Caco-2 (cell line): ENCODE results near the gene COL19A1. TPM values are rescaled to one million over a fixed set of nuclear protein-coding genes. Genes with fewer than 3 reads are reported as not detected.

Experiments used
- BruUV-seq: library from RNA; stranded (reverse); fragments of 400-500 nt; replicated peaks from 2 replicates; lab custom pipeline; 2021; lab: Mats Ljungman, UMichigan
- CTCF ChIA-PET: fragments of 300-600 bp; sonication (Branson Sonifier 250); formaldehyde crosslinking; loops from one replicate; lab custom pipeline; 2022; ENCODE audit warnings: antibody characterized with exemption; lab: Charles Lee
- POLR2A ChIA-PET: fragments of 300-600 bp; sonication (Branson Sonifier 250); formaldehyde crosslinking; loops from one replicate; lab custom pipeline; 2022; ENCODE audit warnings: antibody characterized with exemption; lab: Charles Lee
- DNase-seq, 2 experiments: peaks; one replicate each; pipeline versions ENCODE4 v3.0.0 to v3.0.0-alpha.2; 2020 to 2022
- H3K27me3 ChIP-seq: replicated peaks from 2 replicates; pipeline ENCODE4 v1.6.0; 2011; ENCODE audit warnings: low read length; ENCODE audit not compliant: control insufficient read depth, insufficient read depth
- H3K36me3 ChIP-seq: 2 replicates; pipeline ENCODE4 v1.5.1; 2011; ENCODE audit warnings: low read length; ENCODE audit not compliant: control insufficient read depth, insufficient read depth
- H3K4me1 ChIP-seq: fragments of 250-450 bp; sonication (Bioruptor Pico); 2 replicates; pipeline ENCODE4 v1.5.1; 2020; ENCODE audit warnings: mild to moderate bottlenecking
- H3K4me3 ChIP-seq: 2 replicates; pipeline ENCODE4 v1.5.1; 2011; ENCODE audit warnings: low read depth, mild to moderate bottlenecking, control low read depth, low read length
- H3K9me3 ChIP-seq: fragments of 250-450 bp; sonication (Bioruptor Pico); 2 replicates; pipeline ENCODE4 v1.5.1; 2020; ENCODE audit warnings: mild to moderate bottlenecking, moderate library complexity
- H3K27ac Mint-ChIP-seq: one replicate; pipeline ENCODE4 v1.8.0; 2022; ENCODE audit warnings: mixed read lengths; ENCODE audit not compliant: unreplicated experiment
- H3K27me3 Mint-ChIP-seq: one replicate; pipeline ENCODE4 v1.8.0; 2022; ENCODE audit warnings: mixed read lengths; ENCODE audit not compliant: insufficient read depth, unreplicated experiment
- H3K36me3 Mint-ChIP-seq: one replicate; pipeline ENCODE4 v1.8.0; 2022; ENCODE audit warnings: mild to moderate bottlenecking, mixed read lengths; ENCODE audit not compliant: insufficient read depth, unreplicated experiment
- H3K4me1 Mint-ChIP-seq: one replicate; pipeline ENCODE4 v1.8.0; 2022; ENCODE audit warnings: low read depth, mixed read lengths; ENCODE audit not compliant: unreplicated experiment
- H3K4me3 Mint-ChIP-seq: one replicate; pipeline ENCODE4 v1.8.0; 2022; ENCODE audit warnings: mild to moderate bottlenecking, moderate library complexity, mixed read lengths; ENCODE audit not compliant: unreplicated experiment
- H3K9me3 Mint-ChIP-seq: one replicate; pipeline ENCODE4 v1.8.0; 2022; ENCODE audit warnings: mixed read lengths; ENCODE audit not compliant: unreplicated experiment
- intact Hi-C: fragments of 100-400 bp; cut with micrococcal nuclease; formaldehyde crosslinking; loops from one replicate; pipeline ENCODE4 v1.10.0; 2022; ENCODE audit not compliant: unreplicated experiment
- total RNA-seq: library from RNA; stranded (reverse); gene quantifications from 2 replicates; pipeline ENCODE4 v1.2.3, GENCODE V29; 2022
- TF ChIP-seq, protein P1 (sequence below), 2 experiments: fragments of 200-600 bp in 1 of 2; IDR thresholded peaks; 1 replicate in 1 of 2; 2 replicates in 1 of 2; pipeline versions ENCODE4 v1.5.1 to v1.8.0; 2011 to 2022; ENCODE audit warnings: antibody characterized with exemption in 1 of 2, control low read depth in 1 of 2, inconsistent platforms in 1 of 2, low read depth in 1 of 2, low read length in 1 of 2, mild to moderate bottlenecking in 1 of 2, moderate library complexity in 1 of 2; ENCODE audit not compliant: insufficient read depth in 1 of 2, severe bottlenecking in 1 of 2, unreplicated experiment in 1 of 2

The COL19A1 gene
- total RNA-seq, 1 experiment from 2014 or later, result not detected

DNA sequence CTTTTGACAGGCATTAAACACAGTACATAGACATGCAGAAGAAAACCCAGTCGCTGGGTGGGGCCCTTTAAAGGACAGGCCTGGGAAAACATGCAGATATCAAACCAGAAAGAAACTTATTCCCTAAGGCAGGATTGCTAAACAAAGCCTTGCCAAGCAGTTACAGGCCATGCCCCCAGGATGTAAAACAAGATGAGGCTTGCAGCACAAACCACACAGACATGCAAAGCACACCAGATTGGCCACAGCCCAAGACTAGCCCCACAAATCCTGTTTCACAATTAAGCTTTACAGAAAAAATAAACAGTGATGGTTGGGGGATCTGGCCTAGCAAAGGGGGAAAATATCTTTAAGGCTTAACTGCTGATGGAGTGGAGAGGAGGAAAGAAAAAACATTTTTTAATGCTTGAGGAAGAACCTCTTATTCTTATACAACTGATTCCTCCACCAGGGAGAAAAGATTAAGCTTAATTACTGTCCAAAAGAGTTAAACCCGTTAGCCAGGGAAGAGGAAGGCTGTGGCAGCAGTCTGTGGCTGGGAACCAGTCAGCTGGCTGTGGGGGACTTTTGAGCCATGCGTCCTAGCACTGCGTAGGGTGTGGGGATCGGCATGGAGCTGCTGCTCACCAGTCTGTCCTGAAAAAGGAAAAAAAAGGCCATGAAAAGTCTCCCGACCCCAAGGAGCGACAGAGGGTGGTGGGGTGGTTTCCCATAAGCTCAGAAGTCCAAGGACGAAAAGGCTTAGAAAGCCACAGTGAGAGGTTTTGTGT lies 28.4 kb downstream of the COL19A1 start:
- intact Hi-C loops, result no loop called here
- Histone ChIP-seq H3K4me3 (no peak overlapping the region), H3K36me3 (no peaks in the 10 kb centered on the region), H3K27me3 (no peaks in the 10 kb centered on the region), H3K9me3 (peaks cover 14% of the 10 kb centered on the region), H3K4me1 (peaks cover 26% of the 10 kb centered on the region)
- Mint-ChIP-seq H3K27me3 (no peaks in the 10 kb centered on the region), H3K9me3 (peaks cover 25% of the 10 kb centered on the region), H3K4me1 (peaks cover 7% of the 10 kb centered on the region), H3K27ac (peak overlapping the region; percentile 42), H3K36me3 (no peaks in the 10 kb centered on the region), H3K4me3 (no peak overlapping the region)
- DNase-seq, result no peak
- ChIA-PET POLR2A (no interaction called here), CTCF (no interaction called here)
- no TSS peak for BruUV-seq
- TF ChIP-seq, protein P1, sequence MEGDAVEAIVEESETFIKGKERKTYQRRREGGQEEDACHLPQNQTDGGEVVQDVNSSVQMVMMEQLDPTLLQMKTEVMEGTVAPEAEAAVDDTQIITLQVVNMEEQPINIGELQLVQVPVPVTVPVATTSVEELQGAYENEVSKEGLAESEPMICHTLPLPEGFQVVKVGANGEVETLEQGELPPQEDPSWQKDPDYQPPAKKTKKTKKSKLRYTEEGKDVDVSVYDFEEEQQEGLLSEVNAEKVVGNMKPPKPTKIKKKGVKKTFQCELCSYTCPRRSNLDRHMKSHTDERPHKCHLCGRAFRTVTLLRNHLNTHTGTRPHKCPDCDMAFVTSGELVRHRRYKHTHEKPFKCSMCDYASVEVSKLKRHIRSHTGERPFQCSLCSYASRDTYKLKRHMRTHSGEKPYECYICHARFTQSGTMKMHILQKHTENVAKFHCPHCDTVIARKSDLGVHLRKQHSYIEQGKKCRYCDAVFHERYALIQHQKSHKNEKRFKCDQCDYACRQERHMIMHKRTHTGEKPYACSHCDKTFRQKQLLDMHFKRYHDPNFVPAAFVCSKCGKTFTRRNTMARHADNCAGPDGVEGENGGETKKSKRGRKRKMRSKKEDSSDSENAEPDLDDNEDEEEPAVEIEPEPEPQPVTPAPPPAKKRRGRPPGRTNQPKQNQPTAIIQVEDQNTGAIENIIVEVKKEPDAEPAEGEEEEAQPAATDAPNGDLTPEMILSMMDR (IDR thresholded peaks at IDR 0.05; ENCODE audit: insufficient read depth in 1 of 2, low read depth in 1 of 2, low read length in 1 of 2, severe bottlenecking in 1 of 2, unreplicated experiment in 1 of 2), result no peak

- POLR2A ChIA-PET, result no interaction called here
Observed at GRCh38 chr6:69895396-69895795, 29.0 kb downstream of the COL19A1 start.

DNA sequence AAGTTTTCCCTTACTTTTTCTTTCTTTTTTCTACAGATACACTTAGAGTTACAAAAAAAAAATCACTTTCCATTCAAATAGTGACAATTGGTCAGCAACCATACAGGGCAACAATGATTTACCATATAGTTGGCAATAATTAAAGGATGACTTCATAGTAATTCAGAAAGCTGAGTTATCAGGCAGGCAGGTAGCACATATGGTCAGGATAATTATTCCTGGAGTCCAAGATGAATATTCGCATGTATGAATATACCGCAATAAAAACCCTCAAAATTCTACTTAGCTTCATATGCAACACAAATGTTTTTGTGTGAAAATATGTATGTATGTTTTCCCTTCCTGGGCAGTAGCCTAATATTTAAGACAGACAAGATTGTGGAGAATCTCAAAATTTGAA lies 34.5 kb downstream of the COL19A1 start:
- H3K4me1 Mint-ChIP-seq, result no peaks in the 10 kb centered on the region
- Histone ChIP-seq H3K9me3 (no peaks in the 10 kb centered on the region), H3K36me3 (no peaks in the 10 kb centered on the region), H3K4me1 (no peaks in the 10 kb centered on the region), H3K4me3 (no peak overlapping the region), H3K27me3 (no peaks in the 10 kb centered on the region)
- peaks cover 3% of the 10 kb centered on the region for H3K9me3 Mint-ChIP-seq
- TF ChIP-seq, protein P1 (IDR thresholded peaks at IDR 0.05; ENCODE audit: insufficient read depth in 1 of 2, low read depth in 1 of 2, low read length in 1 of 2, severe bottlenecking in 1 of 2, unreplicated experiment in 1 of 2), result no peak
- ChIA-PET CTCF (no interaction called here), POLR2A (no interaction called here)
- intact Hi-C loops, result no loop called here
- BruUV-seq, result no TSS peak
- no peaks in the 10 kb centered on the region for H3K36me3 Mint-ChIP-seq
- H3K4me3 Mint-ChIP-seq, result no peak overlapping the region
- no peak for DNase-seq
- H3K27me3 Mint-ChIP-seq, result no peaks in the 10 kb centered on the region
- no peak overlapping the region for H3K27ac Mint-ChIP-seq

More at GRCh38 chr6:69895396-69895795, 29.0 kb downstream of the COL19A1 start:
- H3K4me3 ChIP-seq, result no peak overlapping the region
- intact Hi-C loops, result no loop called here
- CTCF ChIA-PET, result no interaction called here
- peaks cover 18% of the 10 kb centered on the region for H3K9me3 Mint-ChIP-seq
- H3K9me3 ChIP-seq, result peaks cover 12% of the 10 kb centered on the region
- TF ChIP-seq, protein P1 (IDR thresholded peaks at IDR 0.05; ENCODE audit: insufficient read depth in 1 of 2, low read depth in 1 of 2, low read length in 1 of 2, severe bottlenecking in 1 of 2, unreplicated experiment in 1 of 2), result no peak
- no peak overlapping the region for H3K27ac Mint-ChIP-seq
- no peak for DNase-seq
- peaks cover 26% of the 10 kb centered on the region for H3K4me1 ChIP-seq
- no TSS peak for BruUV-seq
- no peaks in the 10 kb centered on the region for H3K36me3 Mint-ChIP-seq
- H3K4me3 Mint-ChIP-seq, result no peak overlapping the region
- no peaks in the 10 kb centered on the region for H3K27me3 ChIP-seq
- no peaks in the 10 kb centered on the region for H3K36me3 ChIP-seq
- H3K4me1 Mint-ChIP-seq, result peaks cover 7% of the 10 kb centered on the region
- H3K27me3 Mint-ChIP-seq, result no peaks in the 10 kb centered on the region
